ENCODE results near the gene SLC38A1.

DNA sequence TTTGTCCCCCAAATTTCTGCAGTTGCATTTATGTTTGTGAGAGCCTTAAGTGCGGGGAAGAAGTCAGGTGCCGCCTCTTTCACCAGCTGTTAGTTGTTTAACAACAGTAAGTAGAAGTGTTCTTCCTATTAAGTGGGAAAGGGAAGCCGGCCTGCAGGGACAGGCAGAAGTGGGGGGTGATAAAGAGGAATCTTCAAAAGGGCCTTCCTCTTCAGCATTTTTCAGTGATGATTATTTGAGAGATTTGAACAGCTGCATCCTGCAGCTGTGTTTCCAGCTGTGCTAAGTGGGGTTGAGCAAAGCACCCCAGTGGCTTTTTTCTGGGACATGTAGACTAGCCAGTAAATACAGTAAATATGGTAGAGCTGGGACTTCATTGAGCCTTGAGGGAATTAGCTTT lies 32.1 kb upstream of the SLC38A1 start:
- no peak for TF ChIP-seq POLR2A (IDR thresholded peaks at IDR 0.05; ENCODE audit: borderline replicate concordance, extremely low read depth, insufficient read depth, insufficient read length)
- TF ChIP-seq EZH2 (IDR thresholded peaks at IDR 0.05): no peak
- no peak for TF ChIP-seq CTCF (IDR thresholded peaks at IDR 0.05 in 2 of 3, conservative IDR thresholded peaks at IDR 0.05 in 1 of 3; ENCODE audit: borderline replicate concordance in 1 of 3, insufficient read depth in 1 of 3, low read depth in 2 of 3, low read length in 2 of 3)
- TF ChIP-seq ZNF274 (IDR thresholded peaks at IDR 0.05; ENCODE audit: low read depth, low read length): no peak
- no peak for TF ChIP-seq MAX (IDR thresholded peaks at IDR 0.05)

All from HCT116 (cell line).